Right hindlimb (tissue), 1 donor: ENCODE data around the gene IKZF1.

Experiments used
- DNase-seq: peaks from one replicate; pipeline ENCODE4 v3.0.0-alpha.2; 2018

The IKZF1 gene

DNA sequence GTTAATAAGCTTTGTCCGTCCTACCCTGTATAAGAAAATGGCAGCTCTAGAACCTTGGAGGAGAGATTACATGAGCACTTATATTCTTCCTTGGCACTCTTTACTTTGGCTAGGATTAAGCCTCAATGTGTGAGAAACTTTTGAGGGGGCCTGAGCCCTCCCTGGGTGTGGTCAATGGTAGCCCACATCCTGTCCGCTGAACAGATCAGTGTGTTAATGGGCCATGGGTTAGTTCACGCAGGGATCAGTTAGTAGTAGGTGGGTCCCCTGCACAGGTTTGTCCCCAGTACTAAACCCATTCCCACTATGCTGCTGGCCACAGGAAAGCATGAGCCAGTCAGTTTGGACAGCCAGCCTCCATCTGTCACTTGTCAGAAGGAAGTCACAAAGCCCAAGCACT, 20.2 kb upstream of the IKZF1 start:
- no peak for DNase-seq

DNA sequence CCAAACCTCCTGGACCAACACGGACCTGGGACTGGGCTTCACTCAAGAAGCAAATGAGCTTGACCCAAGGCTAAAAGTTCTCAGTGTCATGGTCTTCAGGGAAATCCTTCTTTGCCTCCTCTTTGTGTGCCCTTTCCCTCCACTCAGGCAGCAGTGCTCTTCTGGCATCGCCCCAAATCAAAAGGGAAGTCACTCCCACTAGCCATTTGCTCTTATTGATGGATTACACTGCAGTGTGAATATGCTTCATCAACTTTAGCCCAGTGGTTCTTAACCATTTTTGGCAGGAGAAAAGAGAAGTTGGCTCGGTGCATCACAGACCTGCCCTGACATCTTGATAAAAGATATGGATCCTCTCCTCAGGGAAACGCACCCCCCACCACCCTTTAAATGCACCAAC, 19.2 kb upstream of the IKZF1 start:
- DNase-seq, result no peak

DNA sequence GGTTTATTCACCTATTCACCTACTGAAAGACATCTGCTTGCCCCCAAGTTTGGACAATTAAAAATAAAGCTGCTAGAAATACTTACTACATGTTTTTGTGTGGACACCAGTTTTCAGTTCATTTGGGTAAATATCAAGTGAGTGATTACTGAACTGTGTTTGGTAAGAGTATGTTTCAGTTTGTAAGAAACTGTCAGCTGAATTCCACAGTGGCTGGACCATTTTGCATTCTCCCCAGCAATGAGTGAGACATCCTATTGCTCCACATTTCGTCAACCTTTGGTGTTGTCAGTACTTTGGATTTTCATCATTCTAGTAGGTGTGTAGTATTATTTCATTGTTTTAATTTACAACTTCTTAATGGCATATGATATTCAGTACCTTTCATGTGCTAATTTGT, 17.4 kb upstream of the IKZF1 start:
- DNase-seq, result no peak

DNA sequence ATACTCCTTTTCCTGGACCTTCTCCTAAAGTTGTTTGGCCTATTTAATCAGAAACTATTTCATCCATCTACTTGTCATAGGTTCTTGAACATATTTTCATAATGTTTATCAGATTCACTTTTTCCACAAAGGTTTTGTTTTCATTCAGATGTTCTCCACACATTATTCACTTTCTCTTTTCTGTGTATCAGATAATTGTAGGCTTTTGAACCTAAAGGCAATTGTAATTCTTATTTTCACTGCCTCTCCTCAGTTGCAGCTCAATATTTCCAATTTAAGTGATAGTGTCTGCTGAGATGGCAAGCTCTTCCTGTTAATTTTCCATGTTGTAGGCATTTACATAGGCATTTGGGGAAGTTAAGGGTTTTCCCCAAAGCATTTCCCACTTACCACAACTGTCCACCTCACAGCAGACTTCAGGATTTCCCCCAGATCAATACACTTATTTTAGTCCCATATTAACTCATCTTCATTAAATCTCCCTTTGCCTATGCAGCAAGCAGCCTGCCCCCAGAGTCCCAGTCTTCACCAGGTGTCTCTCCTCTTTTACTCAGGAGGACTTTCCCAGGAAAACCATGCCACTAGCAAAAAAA, 12.3 kb upstream of the IKZF1 start:
- DNase-seq, result no peak

DNA sequence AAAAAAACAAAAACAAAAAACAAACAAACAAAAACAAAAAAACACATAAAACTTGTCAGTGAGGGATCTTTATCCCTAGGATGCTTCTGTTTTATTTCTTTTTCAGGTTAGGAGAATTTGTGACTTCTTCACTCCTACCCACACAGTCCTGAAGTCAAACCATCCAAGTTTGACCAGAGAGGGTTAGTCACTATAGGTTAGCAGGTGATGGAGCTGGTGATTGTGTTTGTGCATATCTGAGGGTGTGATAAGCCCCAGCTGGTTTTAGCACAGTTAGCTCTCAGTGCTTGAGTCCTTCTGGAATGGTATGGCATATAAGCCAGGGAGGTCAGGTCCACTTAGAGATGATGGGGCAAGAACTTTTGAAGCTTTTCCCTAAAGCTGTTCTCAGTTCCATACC, 11.8 kb upstream of the IKZF1 start:
- no peak for DNase-seq

DNA sequence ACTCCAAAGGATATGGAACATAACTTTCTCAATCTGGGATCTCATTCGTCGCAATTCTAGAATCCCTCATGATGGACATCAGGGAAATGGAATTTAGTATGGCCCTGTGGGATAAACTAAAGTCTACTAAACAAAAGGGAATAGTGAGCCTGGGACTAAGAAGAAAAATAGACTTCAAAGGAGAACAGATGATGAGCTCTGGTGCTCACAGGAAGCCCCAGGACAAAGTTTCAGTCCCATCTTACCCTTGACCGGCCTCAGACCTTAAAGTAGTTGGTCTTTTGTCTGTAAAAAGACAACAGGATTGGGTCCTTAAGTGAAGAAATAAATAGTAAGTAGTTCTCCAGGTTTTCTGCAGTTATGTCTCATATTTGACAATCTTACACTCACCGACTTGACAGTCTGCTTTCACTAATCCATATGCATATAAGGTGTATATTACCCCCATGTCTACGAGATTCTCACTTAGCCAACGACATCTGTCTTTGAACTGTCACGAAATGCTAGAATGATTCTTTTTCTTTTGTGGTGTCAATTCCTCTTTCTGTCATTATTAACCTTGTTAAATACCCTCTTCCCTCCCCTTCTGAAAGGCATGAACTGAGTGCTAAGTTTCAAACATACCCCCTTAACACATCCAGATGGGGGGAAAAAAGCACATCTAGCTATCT, 10.9 kb upstream of the IKZF1 start:
- DNase-seq, result no peak

DNA sequence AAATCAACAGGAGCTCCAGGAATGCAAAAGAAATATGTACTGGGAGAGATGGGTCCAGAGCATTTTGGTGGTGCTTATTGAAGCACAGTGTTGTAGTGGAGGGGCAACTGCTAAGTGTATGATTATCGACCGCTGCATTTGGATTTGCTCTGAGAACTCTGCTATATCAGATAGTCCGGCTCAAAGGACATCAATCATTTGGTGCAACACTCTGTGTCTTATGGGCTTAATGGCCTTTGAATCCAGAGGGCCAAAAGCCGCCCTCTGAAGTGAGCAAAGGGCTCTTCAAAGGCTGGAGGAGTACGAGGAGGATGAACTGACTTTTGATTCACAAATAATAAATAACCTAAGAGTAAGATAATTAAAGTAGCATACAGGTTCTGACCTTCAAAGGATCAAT, 9.4 kb upstream of the IKZF1 start:
- DNase-seq, result no peak

DNA sequence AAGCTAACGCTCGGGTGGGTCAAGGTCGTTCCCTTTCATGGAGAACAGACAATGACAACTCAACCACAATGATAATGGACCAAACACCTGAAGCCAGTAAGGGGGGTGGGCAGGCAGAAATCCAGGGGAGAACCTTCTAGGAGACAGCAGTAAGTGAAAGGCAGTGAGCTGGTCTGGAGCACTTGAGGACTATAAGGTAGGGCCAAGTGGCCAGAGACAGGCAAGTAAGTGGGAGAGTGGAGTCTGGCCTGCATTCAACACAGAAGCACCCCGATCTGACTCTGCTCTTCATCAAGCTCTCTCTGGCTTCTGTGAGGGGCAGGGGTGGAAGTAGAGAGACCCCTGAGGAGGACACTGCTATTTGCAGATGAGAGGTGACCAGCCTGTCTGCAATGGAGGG, 7.7 kb upstream of the IKZF1 start:
- no peak for DNase-seq

DNA sequence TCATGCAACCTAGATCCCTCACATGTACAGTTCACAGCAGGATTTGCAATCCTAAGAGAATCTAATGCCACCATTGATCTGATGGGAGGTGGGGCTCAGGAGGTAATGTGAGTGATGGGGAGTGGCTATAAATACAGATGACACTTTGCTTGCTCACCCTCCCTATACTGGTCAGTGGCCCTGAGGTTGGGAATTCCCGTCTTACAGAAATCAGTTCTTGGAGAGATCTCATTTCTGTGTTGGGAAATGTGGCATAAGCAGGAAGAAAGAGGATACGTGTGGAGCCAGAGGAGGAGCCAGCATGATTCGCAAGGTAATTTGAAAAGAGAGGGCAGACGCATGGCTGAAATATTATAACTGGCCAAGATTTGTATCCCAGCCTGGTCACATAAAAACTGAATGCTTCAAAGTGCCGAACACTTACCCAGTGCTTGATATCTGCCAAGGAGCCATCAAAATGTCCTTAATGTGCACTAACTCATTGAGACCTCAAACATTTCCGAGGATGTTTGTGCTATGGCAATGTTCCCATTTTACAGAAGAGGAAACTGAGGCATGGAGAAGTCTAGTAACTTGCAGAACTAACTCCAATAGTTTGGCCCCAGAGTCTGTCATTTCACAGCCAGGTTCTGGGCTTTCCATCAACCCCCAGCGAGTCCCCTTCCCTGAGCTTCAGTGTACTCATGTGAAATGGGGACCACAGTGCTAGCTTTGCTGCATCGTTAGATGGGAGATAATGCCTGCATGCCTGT, 5.5 kb upstream of the IKZF1 start:
- no peak for DNase-seq

DNA sequence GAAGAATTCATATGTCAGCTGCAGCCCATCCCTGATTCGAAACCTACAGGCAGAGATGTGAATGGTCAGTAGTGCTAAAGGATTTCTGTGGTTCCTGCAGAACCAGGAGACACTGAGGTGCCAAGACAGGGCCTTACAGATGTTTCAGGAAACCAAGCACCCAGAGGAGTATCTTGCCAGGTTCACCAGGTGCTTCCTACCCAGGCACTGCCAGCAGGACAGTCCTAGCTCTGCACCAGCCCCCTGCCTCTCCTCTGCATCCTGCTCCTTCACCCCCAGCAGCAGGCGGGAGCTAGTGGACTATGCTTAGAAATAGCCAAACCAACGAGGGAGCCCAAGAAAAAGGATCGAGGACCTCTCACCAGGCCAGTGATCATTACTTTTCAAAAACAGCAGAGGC, 4.2 kb upstream of the IKZF1 start:
- no peak for DNase-seq

DNA sequence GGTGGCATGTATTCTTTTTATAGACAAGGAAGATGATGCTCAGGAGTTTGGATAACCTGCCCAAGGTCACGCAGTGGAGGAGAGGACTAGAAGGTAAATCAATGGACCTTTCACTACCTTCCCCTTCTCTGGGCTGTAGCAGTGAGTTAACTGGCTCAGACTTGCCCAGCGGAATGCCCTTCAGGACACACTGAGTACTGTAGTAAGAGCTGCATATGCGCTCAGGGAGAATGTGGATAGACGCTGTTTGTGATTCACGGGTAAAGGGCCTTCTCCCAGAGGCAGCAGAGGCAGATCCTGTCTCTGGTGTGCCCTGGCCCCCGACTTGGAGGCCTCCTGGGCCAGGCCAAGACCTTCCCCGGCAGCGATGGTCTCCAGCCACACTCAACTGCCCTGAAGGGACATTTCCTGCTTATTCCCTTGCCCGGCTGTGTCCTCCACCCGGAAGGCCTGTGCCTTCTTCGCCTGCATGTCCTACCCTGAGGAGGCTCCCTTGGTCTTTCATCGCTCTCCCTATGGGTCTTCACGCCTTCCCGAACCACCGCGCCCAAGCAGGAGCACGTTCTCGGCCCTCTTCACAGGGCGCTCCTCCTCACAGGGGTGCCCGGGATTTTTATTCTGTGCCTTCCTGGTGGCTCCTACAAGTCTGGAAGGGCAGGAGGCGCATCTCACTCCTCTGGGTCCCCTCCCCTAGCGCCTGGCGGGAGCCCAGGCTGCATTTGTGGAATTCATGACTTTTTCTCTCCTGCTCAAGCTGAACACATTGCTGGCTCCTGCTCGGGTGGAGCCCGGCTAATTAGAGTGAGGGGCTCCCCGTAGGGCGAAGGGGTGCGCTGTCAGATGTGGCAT, 1.8 kb upstream of the IKZF1 start:
- DNase-seq, result no peak

DNA sequence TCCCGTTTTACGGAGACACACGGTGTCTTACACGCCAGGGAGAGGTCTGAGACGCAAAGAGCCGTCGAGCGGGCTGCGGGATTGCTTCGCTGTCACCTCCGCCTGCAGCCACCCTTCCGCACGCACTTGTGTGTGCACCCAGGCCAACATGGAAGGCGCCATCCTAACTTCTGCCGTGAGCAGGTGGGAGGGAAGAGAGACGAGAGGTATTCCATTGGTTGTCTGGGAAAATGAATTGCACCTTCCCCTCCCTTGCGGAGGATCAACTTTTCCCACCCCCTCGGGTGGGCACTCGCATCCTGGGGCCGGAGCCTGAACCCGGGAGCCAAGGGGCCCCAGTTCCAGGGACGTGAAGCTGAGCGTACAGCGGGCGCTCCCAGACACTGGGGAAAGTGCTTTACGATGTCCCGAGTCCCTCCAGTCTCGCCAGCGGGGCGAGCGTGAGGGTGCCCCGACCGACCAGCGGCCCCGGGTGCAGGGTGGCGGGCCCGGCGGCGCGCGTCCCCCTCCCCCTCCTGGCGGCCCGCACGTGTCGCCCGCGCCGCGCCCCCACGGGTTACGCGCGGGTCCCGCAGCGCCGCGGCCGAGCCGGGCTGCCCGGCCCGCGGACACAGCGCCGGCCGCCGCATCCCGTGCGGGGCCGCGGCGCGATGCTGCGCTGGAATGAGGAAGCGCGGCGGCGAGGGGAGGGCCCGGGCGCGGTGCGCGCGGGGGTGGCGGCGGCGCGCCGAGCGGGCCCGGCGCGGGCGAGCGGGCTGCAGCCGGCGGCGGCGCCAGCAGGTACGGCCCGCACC, 984 bp upstream of the IKZF1 start:
- DNase-seq, result no peak

DNA sequence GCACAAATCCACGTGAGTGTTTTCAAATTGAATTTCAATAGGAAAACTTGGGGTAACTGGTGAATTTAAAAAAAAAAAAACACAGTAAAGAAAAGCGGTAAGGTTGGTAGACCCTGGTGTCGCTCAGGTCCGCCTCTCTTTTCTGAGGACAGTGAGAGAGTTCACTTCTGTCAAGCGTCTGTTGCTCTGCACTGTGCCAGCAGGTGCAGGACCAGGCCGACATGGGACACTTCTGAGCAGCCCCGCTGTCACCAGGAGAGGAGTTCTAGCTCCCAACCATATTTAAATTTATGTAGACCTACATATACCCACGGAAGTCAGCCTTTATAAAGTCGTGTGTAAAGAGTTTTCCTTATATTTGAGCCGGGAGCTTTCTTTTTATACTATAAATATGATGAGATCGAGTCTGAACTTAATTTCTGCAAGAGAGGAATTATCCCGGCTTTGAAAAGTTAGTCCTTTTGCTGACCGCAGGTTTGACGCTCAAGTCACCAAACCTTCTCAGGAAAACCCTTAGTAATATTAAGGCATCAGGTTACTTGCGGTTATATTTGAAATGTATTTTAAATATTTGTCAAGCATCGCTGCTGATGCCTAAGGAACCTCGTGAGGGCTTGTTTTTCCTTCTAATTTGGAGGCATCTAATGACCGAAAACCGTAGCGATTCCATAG, 531 bp downstream of the IKZF1 start:
- DNase-seq, result no peak

DNA sequence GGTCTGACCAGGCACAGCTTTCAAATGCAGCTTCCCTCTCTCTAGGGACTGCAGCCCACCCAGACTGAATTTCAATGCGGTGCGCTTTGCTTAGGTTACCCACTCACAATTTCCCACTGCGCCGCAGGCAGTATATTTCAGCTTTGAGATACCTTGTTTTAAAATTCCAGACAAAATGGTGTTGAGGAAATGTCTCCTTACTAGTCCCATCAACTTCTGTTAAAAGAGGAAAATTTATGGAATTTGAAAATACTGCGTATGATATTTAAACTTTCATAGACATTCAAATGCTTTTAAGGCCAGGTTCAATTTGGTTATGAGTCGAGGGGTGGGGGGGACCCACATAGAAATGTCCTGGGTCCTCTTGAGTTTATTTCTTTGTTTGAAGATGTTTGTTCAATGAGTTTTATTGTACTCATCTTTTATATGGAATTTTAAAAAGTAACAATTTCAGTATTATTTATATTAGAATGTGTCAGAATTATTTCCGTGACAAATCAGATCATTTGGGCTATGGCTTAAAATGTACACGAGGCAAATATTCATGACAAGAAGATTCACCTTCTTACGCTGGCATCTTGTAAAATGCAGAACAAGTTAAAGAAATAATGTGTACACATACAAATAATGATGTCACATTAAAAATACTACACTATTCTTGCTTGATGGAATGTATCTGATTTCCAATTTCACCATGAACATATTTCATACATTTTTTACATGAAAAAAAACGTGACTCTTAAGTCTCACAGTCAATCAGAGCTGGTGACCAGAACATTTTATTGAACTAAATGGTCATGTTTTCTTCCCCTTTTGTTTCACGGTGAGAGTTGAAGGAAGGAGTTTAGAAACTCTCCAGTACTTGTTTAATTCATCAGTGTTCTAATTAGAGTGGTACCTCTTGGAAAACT, 1.3 kb downstream of the IKZF1 start:
- DNase-seq, result no peak

DNA sequence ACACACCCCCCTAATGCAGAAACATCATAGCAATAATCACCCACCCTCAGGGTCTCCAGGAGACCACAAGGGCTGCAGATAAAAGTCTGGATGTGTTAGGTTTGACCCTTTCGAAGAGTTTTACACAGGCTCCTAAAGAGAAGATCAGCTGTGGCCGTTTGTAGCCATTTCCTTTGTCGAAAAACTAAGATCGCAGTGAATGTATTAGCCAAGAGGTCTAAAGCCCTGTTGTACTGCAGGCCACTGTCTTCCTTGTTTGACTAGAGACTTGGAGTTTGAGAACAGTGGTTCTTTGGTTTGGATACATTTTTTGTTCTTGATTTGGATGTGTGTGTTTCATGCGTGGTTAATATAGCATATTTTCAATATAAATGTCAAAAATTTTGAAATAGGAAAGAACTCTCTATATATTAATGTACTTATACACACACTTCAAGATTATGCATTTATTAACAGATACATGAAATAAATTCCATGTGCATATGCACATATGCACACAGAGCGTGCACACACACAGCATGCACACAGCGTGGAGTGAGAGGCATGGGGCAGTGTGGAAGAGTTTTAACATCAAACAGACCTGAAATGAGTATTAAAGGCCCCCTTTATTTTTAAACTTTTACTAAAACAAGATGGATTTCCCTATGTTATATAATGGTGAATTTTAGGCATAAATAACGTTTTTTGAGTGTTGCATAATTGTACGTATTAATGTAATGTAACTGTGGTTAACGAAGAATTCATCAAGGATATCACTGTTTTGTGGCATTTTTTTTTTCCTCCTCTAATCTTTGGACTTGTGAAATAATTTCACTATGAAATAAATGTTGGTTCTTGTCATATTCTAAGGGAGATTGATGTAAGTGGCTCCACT, 2.2 kb downstream of the IKZF1 start:
- no peak for DNase-seq

DNA sequence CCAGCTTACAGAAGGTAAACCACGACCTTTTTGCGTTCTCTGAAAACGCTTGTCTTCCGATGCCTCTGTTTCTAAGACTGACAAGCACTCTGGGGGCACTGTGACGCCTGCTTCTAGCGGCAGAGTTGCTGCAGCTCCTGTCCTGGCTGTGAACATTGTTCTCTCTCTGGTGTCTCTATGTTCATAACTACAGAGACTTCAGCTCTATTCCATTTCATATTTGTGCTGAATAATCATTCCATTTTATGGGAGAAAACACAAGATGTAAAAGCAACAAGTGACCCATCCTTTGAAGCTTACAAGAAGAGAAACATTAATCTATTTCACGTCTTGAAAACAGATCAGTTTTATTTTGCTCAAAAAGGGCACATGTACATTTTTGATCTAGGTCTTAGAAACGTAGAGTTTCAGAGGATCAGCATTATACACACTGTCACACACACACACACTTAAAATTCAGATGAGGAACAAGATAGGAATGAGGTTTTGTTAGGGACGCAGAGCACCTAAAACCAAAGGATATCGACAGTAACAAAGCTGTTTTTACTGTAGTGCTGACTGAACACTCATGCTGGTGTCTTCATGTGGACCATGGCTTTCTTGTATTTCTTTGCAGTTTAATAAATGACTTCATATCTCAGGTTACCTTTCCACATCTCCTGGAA, 3.0 kb downstream of the IKZF1 start:
- DNase-seq, result no peak

DNA sequence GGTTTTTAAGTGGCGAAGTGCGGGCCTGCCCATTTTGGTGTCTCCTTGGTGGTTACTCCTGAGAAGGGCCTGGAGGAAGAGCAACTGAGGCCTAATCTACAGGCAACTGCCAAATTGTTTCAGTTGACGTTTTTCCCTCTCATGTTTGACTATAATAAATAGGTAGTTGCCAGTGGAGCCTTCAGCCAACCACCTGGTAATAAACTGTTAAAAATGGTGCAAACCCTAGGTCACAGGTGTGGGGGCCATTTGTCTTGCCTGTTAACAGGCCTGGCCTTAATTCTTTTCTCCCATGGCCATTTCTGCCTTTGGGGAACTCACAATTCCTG, 3.7 kb downstream of the IKZF1 start:
- no peak for DNase-seq

DNA sequence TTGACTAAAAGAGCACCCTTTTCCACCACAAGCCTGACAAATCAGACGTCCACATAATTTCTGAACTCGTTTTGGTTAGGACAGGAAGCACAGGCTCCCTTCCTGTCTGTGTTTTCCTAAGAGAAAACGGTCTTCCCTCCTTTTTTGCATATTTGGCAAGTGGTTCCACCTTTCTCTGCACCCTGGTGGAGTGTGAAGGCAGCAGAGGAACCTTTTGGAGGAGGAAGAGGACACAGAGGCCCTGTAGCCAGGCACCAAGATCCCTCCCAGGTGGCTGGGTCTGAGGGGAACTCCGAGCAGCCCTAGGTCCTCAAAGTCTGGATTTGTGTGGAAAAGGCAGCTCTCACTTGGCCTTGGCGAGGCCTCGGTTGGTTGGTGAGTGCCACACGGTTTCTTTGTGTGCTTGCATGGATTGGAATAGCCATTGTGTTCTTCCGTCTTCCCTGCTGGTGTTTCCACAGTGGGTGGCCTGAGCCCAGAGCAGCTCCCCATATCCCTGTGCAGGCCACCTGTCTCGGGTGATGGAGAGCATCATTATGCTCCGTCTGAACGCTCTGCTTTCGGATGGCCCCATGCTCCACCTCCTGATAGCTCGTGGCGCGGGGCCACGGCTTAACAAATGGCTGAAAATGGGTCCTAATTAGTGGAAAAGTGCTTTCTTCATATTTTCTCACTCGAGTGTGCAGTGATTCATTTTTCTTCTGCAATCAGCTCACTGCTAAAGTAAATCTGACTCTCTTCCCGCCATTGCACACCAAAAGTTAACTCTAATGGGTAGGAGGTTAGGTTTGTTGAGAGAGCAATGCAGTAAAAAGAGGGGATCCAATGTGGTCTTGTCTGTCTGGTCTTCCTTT, 4.2 kb downstream of the IKZF1 start:
- DNase-seq, result no peak

DNA sequence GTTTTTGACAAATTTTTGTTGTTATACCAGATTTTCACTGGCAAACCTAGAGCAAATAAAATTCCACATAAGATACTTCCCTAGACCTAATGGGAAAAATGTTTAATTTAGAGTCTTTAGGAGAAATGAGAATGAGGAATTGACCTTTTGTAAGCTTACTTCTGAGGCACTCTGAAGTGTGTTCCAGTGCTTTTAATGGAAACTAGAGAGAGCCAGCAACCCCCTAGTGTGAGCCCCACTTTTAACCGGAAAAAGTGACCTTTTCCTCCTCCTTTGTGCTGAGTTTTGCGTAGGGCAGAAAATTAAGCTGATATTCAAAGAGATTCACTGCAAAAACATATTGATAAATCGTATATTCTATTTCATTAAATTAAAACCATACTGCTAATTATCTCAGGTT, 5.2 kb downstream of the IKZF1 start:
- DNase-seq, result no peak
